Ovary (tissue), 3 donors: ENCODE data around the gene GOLIM4.

ENCODE experiments used
- CTCF ChIP-seq, 3 donors: fragments of 450-650 bp in 2 of 3; fragments of 200-600 bp in 1 of 3; IDR thresholded peaks; one replicate each; pipeline versions ENCODE4 v1.5.1 to v1.8.0; 2016 to 2022; ENCODE audit warnings: antibody characterized with exemption in 3 of 3, mild to moderate bottlenecking in 1 of 3
- EP300 ChIP-seq: sonication (generic); formaldehyde crosslinking; IDR thresholded peaks from one replicate; pipeline ENCODE4 v1.6.1; 2017; ENCODE audit warnings: antibody characterized with exemption
- POLR2A ChIP-seq: fragments of 450-650 bp; IDR thresholded peaks from one replicate; pipeline ENCODE4 v1.6.1; 2017; ENCODE audit warnings: antibody characterized with exemption, mild to moderate bottlenecking, moderate library complexity
- donor health status: DM: no; HTN: no; CAD: no.

GRCh38 chr3:168124291-168124690 is 28.6 kb upstream of the GOLIM4 start:
- TF ChIP-seq POLR2A, result no peak
- no peak for TF ChIP-seq CTCF (IDR thresholded peaks at IDR 0.05)
- no peak for TF ChIP-seq EP300
